DND-41 (cell line): ENCODE measurements around the gene CYP21A2.
"Not testable (repeated sequence)": the region's sequence is repeated elsewhere in the genome, so short reads cannot be mapped to it uniquely, and the experiment has no call there.

Source experiments
- ATAC-seq: fragments of 200-7000 bp; cut with Tn5 transposase; 3 replicates; pipeline ENCODE4 v1.9.1; 2021; ENCODE audit warnings: low read depth; ENCODE audit not compliant: insufficient read depth
- DNase-seq: peaks from one replicate; pipeline ENCODE4 v3.0.0-alpha.2; 2020
- H2AFZ ChIP-seq: 2 replicates; pipeline ENCODE4 v1.6.0; 2012; ENCODE audit warnings: low read depth, low read length
- H3K27ac ChIP-seq: 2 replicates; pipeline ENCODE4 v1.5.1; 2012; ENCODE audit warnings: low read length, inconsistent platforms
- H3K27me3 ChIP-seq: fragments of 200-600 bp; sonication (generic); 2 replicates; pipeline ENCODE4 v1.6.0; 2012; ENCODE audit warnings: low read length, mild to moderate bottlenecking, inconsistent platforms; ENCODE audit not compliant: insufficient read depth, poor library complexity
- H3K36me3 ChIP-seq: 2 replicates; pipeline ENCODE4 v1.5.1; 2012; ENCODE audit warnings: low read length, inconsistent platforms; ENCODE audit not compliant: insufficient read depth
- H3K4me1 ChIP-seq: 2 replicates; pipeline ENCODE4 v1.5.1; 2012; ENCODE audit warnings: mild to moderate bottlenecking, low read length; ENCODE audit not compliant: insufficient read depth
- H3K4me2 ChIP-seq: 2 replicates; pipeline ENCODE4 v1.6.0; 2012; ENCODE audit warnings: mild to moderate bottlenecking, moderate library complexity, low read length, inconsistent platforms; ENCODE audit not compliant: insufficient read depth
- H3K4me3 ChIP-seq, 2 experiments: fragments of 200-600 bp in 1 of 2; shearing (Covaris generic) in 1 of 2; 2 replicates each; pipeline ENCODE4 v1.5.1; 2012 to 2016; ENCODE audit warnings: inconsistent platforms in 2 of 2, low read length in 2 of 2, mild to moderate bottlenecking in 2 of 2, low read depth in 1 of 2, moderate library complexity in 1 of 2
- H3K79me2 ChIP-seq: 2 replicates; pipeline ENCODE4 v1.6.0; 2012; ENCODE audit warnings: low read length, inconsistent platforms; ENCODE audit not compliant: insufficient read depth
- H3K9ac ChIP-seq: 2 replicates; pipeline ENCODE4 v1.6.0; 2012; ENCODE audit warnings: low read depth, mild to moderate bottlenecking, inconsistent platforms, low read length, moderate library complexity
- H3K9me3 ChIP-seq: 2 replicates; pipeline ENCODE4 v1.5.1; 2012; ENCODE audit warnings: low read length, moderate library complexity, mild to moderate bottlenecking, inconsistent platforms; ENCODE audit not compliant: insufficient read depth, severe bottlenecking
- H4K20me1 ChIP-seq: 2 replicates; pipeline ENCODE4 v1.6.0; 2012; ENCODE audit warnings: low read length; ENCODE audit not compliant: insufficient read depth
- CTCF ChIP-seq: IDR thresholded peaks from 2 replicates; pipeline ENCODE4 v1.5.1; 2012; ENCODE audit warnings: borderline replicate concordance, low read length, moderate library complexity, mild to moderate bottlenecking; ENCODE audit not compliant: poor library complexity, severe bottlenecking; ENCODE audit errors: extremely low read depth
- EZH2 ChIP-seq: IDR thresholded peaks from 3 replicates; pipeline ENCODE4 v1.6.1; 2012; ENCODE audit warnings: borderline replicate concordance, low read depth, mild to moderate bottlenecking, moderate library complexity, low read length, inconsistent platforms; ENCODE audit not compliant: severe bottlenecking

Gene CYP21A2

GRCh38 chr6:32047539-32047854, 9.3 kb downstream of the CYP21A2 start:
- no peaks in the 10 kb centered on the region for H3K4me1 ChIP-seq
- H2AFZ ChIP-seq, result no peak overlapping the region
- ATAC-seq (no peak), DNase-seq (no peak)
- no peak overlapping the region for H3K9ac ChIP-seq
- no peaks in the 10 kb centered on the region for H3K79me2 ChIP-seq
- peaks cover 8% of the 10 kb centered on the region for H3K27me3 ChIP-seq
- H3K4me2 ChIP-seq, result no peak overlapping the region
- TF ChIP-seq EZH2, result no peak
- no peak for TF ChIP-seq CTCF
- no peak overlapping the region for H3K27ac ChIP-seq
- H3K36me3 ChIP-seq, result no peaks in the 10 kb centered on the region
- no peaks in the 10 kb centered on the region for H4K20me1 ChIP-seq
- H3K9me3 ChIP-seq, result no peaks in the 10 kb centered on the region
- H3K4me3 ChIP-seq, result no peak overlapping the region

- Histone ChIP-seq H3K27me3 (peaks cover 12% of the 10 kb centered on the region), H3K4me1 (no peaks in the 10 kb centered on the region), H3K4me3 (no peak overlapping the region), H3K36me3 (no peaks in the 10 kb centered on the region), H3K79me2 (no peaks in the 10 kb centered on the region), H3K9me3 (no peaks in the 10 kb centered on the region), H2AFZ (peak overlapping the region; percentile 56; the same call in 1 of the 2 replicates), H3K9ac (no peak overlapping the region), H3K4me2 (no peak overlapping the region), H4K20me1 (no peaks in the 10 kb centered on the region), H3K27ac (no peak overlapping the region)
- TF ChIP-seq EZH2, result no peak
- peak; percentile 80 for TF ChIP-seq CTCF
- peak; percentile 86 for ATAC-seq
- peak; percentile 58 for DNase-seq
These were observed 9.9 kb downstream of the CYP21A2 start for GRCh38 chr6:32047855-32048766.

- not testable (repeated sequence) for DNase-seq, H3K27ac ChIP-seq, ATAC-seq, H3K9me3 ChIP-seq, H3K4me3 ChIP-seq, H3K9ac ChIP-seq, H3K4me1 ChIP-seq, H3K4me2 ChIP-seq, H3K36me3 ChIP-seq, H3K79me2 ChIP-seq, H4K20me1 ChIP-seq, H2AFZ ChIP-seq
- peaks cover 15% of the 10 kb centered on the region for H3K27me3 ChIP-seq
These were observed 10.9 kb downstream of the CYP21A2 start for GRCh38 chr6:32049149-32049548.

GRCh38 chr6:32049736-32050135, 11.5 kb downstream of the CYP21A2 start:
- DNase-seq, H3K4me3 ChIP-seq, H3K79me2 ChIP-seq, H2AFZ ChIP-seq, H3K9ac ChIP-seq, ATAC-seq, H3K4me1 ChIP-seq, H4K20me1 ChIP-seq, H3K36me3 ChIP-seq, H3K27ac ChIP-seq, H3K9me3 ChIP-seq, H3K4me2 ChIP-seq: not testable (repeated sequence)
- H3K27me3 ChIP-seq, result peaks cover 21% of the 10 kb centered on the region
